MM.1S (cell line): ENCODE data around the gene GATA6.

Experiments
- EZH2 ChIP-seq: fragments of 300-600 bp; sonication (generic); optimal IDR thresholded peaks from 2 replicates; pipeline ENCODE3; 2017; ENCODE audit warnings: low read depth, mild to moderate bottlenecking, antibody characterized with exemption, low read length, mixed read lengths
- EZH2phosphoT487 ChIP-seq: fragments of 300-600 bp; sonication (generic); IDR thresholded peaks from 2 replicates; pipeline ENCODE4 v1.6.1; 2018; ENCODE audit warnings: antibody characterized with exemption, low read length
- TF ChIP-seq, protein P1 (sequence below): fragments of 300-600 bp; sonication (generic); IDR thresholded peaks from 2 replicates; pipeline ENCODE4 v1.5.1; 2016; ENCODE audit warnings: antibody characterized with exemption, low read length, mixed read lengths

DNA sequence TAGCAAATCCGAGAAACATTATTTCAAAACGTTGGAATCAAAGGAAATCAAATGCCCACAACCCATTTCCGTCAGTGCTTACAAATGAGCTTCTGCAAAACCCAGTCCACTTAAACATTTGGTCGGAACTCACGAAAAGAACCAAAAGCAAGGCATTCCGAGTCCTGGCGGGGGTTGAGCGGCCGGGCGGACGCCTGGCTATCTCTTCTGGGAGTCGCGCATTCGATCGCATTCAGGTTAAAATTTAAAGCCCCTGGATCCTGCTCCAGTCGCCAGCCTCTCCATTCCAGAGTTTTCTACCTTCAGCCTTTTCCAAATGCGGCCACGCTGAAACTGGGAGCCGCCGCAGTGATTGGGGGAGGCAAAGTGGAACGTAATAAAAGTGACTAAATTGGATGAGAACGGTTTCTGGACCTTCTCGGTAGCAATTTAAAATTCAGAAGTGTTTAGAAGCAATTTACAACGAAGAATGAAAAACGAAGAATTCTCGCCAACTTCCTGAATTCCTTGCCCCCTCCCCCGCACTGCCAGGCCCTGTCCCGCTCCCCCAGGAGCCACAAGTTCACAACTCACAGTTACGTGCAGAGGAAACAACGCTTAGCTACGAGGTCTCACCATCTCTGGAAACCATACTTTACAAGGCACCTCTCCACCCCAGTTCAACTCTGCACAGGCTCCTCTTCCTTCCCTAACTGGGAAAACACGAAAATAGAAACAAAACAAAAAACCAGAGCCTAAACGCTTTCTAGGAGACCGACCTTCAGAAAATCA lies 1.7 kb upstream of the GATA6 start:
- TF ChIP-seq, protein P1, sequence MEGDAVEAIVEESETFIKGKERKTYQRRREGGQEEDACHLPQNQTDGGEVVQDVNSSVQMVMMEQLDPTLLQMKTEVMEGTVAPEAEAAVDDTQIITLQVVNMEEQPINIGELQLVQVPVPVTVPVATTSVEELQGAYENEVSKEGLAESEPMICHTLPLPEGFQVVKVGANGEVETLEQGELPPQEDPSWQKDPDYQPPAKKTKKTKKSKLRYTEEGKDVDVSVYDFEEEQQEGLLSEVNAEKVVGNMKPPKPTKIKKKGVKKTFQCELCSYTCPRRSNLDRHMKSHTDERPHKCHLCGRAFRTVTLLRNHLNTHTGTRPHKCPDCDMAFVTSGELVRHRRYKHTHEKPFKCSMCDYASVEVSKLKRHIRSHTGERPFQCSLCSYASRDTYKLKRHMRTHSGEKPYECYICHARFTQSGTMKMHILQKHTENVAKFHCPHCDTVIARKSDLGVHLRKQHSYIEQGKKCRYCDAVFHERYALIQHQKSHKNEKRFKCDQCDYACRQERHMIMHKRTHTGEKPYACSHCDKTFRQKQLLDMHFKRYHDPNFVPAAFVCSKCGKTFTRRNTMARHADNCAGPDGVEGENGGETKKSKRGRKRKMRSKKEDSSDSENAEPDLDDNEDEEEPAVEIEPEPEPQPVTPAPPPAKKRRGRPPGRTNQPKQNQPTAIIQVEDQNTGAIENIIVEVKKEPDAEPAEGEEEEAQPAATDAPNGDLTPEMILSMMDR: no peak
- no peak for TF ChIP-seq EZH2phosphoT487
- no peak for TF ChIP-seq EZH2
